ENCODE results near the gene AMBRA1.
A peak's percentile ranks its signal among the peaks of the same experiment; 100 is the strongest.

DNA sequence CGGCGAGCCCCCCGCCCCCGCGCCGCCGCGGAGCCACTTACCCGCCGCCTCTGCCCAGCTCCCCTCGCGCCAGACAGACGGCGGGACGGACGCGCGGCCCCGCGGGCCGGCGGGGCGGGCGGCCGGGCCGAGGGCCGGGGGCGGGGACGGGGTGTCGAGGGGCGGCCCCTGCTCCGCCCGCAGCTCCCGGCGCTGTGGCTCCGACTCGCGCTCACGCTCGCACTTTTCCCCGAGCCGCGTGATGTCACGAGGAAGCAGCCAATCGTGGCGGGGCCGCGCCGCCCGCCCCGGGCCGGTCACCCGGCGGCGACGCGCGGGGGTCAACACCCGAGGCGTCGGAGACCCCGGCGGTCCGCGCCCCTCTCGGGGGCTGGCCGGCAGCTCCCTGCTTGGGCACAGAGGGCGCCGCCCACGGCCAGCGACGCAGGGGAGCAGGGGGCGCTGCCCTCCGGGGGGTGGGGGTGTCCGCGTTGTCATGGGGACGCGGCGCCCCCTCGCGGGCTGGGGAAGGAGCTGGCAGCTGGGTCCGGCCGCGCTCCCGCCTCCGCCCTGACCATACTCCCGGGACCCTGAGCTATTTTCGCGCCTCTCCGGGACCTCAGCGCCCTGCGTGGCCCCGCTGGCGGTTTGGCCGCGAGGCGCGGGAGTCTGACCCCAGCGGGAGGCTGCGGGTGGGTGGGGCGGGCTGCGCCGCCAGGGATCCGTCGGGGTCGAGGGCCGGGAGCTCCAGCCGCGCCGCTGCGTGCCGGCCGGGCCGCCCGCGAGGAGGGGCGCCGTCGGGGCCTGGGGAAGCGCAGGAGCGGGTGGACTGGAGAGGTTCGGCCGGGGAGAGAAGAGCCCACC is 202.0 kb downstream of the AMBRA1 start, which contains the start of gene CHRM4:
- TF ChIP-seq, protein P1, sequence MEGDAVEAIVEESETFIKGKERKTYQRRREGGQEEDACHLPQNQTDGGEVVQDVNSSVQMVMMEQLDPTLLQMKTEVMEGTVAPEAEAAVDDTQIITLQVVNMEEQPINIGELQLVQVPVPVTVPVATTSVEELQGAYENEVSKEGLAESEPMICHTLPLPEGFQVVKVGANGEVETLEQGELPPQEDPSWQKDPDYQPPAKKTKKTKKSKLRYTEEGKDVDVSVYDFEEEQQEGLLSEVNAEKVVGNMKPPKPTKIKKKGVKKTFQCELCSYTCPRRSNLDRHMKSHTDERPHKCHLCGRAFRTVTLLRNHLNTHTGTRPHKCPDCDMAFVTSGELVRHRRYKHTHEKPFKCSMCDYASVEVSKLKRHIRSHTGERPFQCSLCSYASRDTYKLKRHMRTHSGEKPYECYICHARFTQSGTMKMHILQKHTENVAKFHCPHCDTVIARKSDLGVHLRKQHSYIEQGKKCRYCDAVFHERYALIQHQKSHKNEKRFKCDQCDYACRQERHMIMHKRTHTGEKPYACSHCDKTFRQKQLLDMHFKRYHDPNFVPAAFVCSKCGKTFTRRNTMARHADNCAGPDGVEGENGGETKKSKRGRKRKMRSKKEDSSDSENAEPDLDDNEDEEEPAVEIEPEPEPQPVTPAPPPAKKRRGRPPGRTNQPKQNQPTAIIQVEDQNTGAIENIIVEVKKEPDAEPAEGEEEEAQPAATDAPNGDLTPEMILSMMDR (IDR thresholded peaks at IDR 0.05): peak in 3 of 6 experiments; percentile 12 to 28 (median 14)
- no peak for TF ChIP-seq POLR2AphosphoS5 (IDR thresholded peaks at IDR 0.05)
- TF ChIP-seq EP300 (IDR thresholded peaks at IDR 0.05): no peak
- TF ChIP-seq POLR2A (IDR thresholded peaks at IDR 0.05): no peak

Data from upper lobe of left lung (tissue), 4 donors.